Measurements from ENCODE around the gene NALCN.

DNA sequence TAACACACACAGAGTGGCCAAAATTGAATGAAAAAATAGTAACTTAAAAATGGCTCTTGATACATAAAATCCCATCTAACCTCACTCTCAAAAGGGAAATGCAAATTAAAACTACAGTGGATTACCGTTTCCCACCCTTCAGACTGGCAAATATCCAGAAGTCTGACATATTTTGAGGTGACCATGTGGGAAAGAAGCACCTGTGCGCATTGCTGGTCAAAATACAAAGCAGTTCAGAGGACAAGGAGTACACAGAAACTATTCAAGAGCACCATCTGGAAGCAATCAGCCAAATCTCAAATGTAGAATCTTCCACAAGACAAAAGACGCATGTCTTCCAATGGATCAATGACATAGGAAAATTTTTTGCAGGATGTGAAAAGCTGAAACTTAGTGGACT is 23.2 kb downstream of the NALCN start:
- TF ChIP-seq, protein P1, sequence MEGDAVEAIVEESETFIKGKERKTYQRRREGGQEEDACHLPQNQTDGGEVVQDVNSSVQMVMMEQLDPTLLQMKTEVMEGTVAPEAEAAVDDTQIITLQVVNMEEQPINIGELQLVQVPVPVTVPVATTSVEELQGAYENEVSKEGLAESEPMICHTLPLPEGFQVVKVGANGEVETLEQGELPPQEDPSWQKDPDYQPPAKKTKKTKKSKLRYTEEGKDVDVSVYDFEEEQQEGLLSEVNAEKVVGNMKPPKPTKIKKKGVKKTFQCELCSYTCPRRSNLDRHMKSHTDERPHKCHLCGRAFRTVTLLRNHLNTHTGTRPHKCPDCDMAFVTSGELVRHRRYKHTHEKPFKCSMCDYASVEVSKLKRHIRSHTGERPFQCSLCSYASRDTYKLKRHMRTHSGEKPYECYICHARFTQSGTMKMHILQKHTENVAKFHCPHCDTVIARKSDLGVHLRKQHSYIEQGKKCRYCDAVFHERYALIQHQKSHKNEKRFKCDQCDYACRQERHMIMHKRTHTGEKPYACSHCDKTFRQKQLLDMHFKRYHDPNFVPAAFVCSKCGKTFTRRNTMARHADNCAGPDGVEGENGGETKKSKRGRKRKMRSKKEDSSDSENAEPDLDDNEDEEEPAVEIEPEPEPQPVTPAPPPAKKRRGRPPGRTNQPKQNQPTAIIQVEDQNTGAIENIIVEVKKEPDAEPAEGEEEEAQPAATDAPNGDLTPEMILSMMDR (IDR thresholded peaks at IDR 0.05), result no peak
- no peak for TF ChIP-seq POLR2AphosphoS5 (IDR thresholded peaks at IDR 0.05)

All from suprapubic skin (tissue), 3 donors.